K562 (cell line): ENCODE data around the gene ATP6V0A1. TPM values are rescaled to one million over a fixed set of nuclear protein-coding genes. Genes with fewer than 3 reads are reported as not detected.

ENCODE experiments used
- ATF4 ChIP-seq: fragments of 450-650 bp; formaldehyde crosslinking; IDR thresholded peaks from 2 replicates; pipeline ENCODE4 v1.4.0; 2022; ENCODE audit warnings: mild to moderate bottlenecking, moderate library complexity
- BDP1 ChIP-seq: IDR thresholded peaks from 3 replicates; pipeline ENCODE4 v1.6.1; 2011; ENCODE audit not compliant: insufficient read length, insufficient read depth
- CREB1 ChIP-seq, 2 experiments: sonication (generic) in 1 of 2; formaldehyde crosslinking in 1 of 2; IDR thresholded peaks; 2 replicates each; pipeline versions ENCODE4 v1.6.1 to v1.8.0; 2012 to 2022; ENCODE audit warnings: inconsistent platforms in 1 of 2, mild to moderate bottlenecking in 1 of 2, missing genetic modification reagents in 1 of 2, moderate library complexity in 1 of 2
- E2F1 ChIP-seq: sonication (generic); formaldehyde crosslinking; IDR thresholded peaks from 2 replicates; pipeline ENCODE4 v1.8.1; 2023; ENCODE audit warnings: mild to moderate bottlenecking, missing genetic modification reagents, moderate library complexity
- GATA2 ChIP-seq: sonication (generic); formaldehyde crosslinking; IDR thresholded peaks from 2 replicates; pipeline ENCODE4 v1.4.0; 2020; ENCODE audit warnings: mild to moderate bottlenecking, missing genetic modification reagents
- HDAC8 ChIP-seq: fragments of 450-650 bp; IDR thresholded peaks from 2 replicates; pipeline ENCODE4 v1.6.1; 2016; ENCODE audit warnings: mild to moderate bottlenecking, missing genetic modification characterization, moderate library complexity, missing compliant biosample characterization
- HMG20A ChIP-seq: fragments of 450-650 bp; formaldehyde crosslinking; conservative IDR thresholded peaks from 2 replicates; pipeline ENCODE4 v1.4.0; 2020; ENCODE audit warnings: mild to moderate bottlenecking, mixed read lengths
- KAT2B ChIP-seq: IDR thresholded peaks from one replicate; pipeline ENCODE4 v1.6.1; 2012; ENCODE audit warnings: low read depth, mild to moderate bottlenecking, control low read depth, inconsistent platforms, low read length, moderate library complexity
- NCOA6 ChIP-seq: fragments of 450-650 bp; IDR thresholded peaks from 2 replicates; pipeline ENCODE4 v1.6.1; 2017; ENCODE audit warnings: mild to moderate bottlenecking
- NCOR1 ChIP-seq: fragments of 450-650 bp; IDR thresholded peaks from 2 replicates; pipeline ENCODE4 v1.6.1; 2016; ENCODE audit warnings: mild to moderate bottlenecking, moderate library complexity
- PHB ChIP-seq: fragments of 250-450 bp; sonication (Bioruptor Pico); IDR thresholded peaks from 2 replicates; pipeline ENCODE4 v1.5.0; 2021
- PML ChIP-seq: IDR thresholded peaks from 2 replicates; pipeline ENCODE4 v1.6.1; 2012; ENCODE audit warnings: low read length, inconsistent platforms
- PRMT5 ChIP-seq: sonication (generic); formaldehyde crosslinking; IDR thresholded peaks from 2 replicates; pipeline ENCODE4 v1.5.0; 2020; ENCODE audit warnings: missing genetic modification reagents
- RAD51 ChIP-seq: fragments of 450-650 bp; IDR thresholded peaks from 2 replicates; pipeline ENCODE4 v1.7.1; 2016; ENCODE audit warnings: low read depth, mild to moderate bottlenecking, borderline replicate concordance
- SOX6 ChIP-seq: fragments of 450-650 bp; IDR thresholded peaks from 2 replicates; pipeline ENCODE4 v1.6.1; 2014; ENCODE audit warnings: mild to moderate bottlenecking
- SP2 ChIP-seq: IDR thresholded peaks from 2 replicates; pipeline ENCODE4 v1.6.1; 2011; ENCODE audit warnings: mild to moderate bottlenecking, low read depth, low read length, moderate library complexity; ENCODE audit not compliant: poor library complexity, severe bottlenecking; ENCODE audit errors: extremely low read depth
- SRSF1 ChIP-seq: fragments of 200-400 bp; formaldehyde crosslinking; IDR thresholded peaks from 2 replicates; pipeline ENCODE4 v1.6.1; 2017; ENCODE audit warnings: mild to moderate bottlenecking, low read depth, low read length, moderate library complexity
- TAF9B ChIP-seq: fragments of 450-650 bp; IDR thresholded peaks from 2 replicates; pipeline ENCODE4 v1.6.1; 2018; ENCODE audit warnings: mild to moderate bottlenecking; ENCODE audit not compliant: partially characterized antibody
- ZNF311 ChIP-seq: fragments of 250-450 bp; sonication (Bioruptor Pico); IDR thresholded peaks from 2 replicates; pipeline ENCODE4 v1.4.0; 2020; ENCODE audit warnings: mild to moderate bottlenecking, moderate library complexity
- ZNF449 ChIP-seq: fragments of 250-450 bp; sonication (Bioruptor Pico); IDR thresholded peaks from 2 replicates; pipeline ENCODE4 v1.8.0; 2022; ENCODE audit warnings: moderate library complexity, mild to moderate bottlenecking, inconsistent platforms
- ZNF766 ChIP-seq: fragments of 200-800 bp; sonication (Bioruptor generic); conservative IDR thresholded peaks from 2 replicates; pipeline ENCODE4 v1.6.1; 2016; ENCODE audit warnings: missing genetic modification characterization, missing compliant biosample characterization
- ZNF780A ChIP-seq: fragments of 250-450 bp; sonication (Bioruptor Pico); IDR thresholded peaks from 2 replicates; pipeline ENCODE4 v1.5.0; 2021; ENCODE audit warnings: mild to moderate bottlenecking
- polyA plus RNA-seq, 8 experiments: library from polyadenylated mRNA; depleted of rRNA in 4 of 8; stranded (reverse) in 5 of 8; unstranded in 3 of 8; fragments of >200 nt; fragmentation: Nextera tagmentation in 2 of 8; fragmentation: Illumina TruSeq in 1 of 8; extraction: Ambion mirVana in 2 of 8; extraction: Trizol in 1 of 8; gene quantifications; 2 replicates each; pipeline versions ENCODE4 v1.2.1 to v1.2.3, GENCODE V29; 2011 to 2014; ENCODE audit warnings: inconsistent platforms in 1 of 8, missing spikeins in 1 of 8
- total RNA-seq, 7 experiments: library from RNA; depleted of rRNA in 6 of 7; stranded (reverse); fragments of >200 nt in 6 of 7; fragmentation: Illumina TruSeq in 2 of 7; extraction: Trizol in 2 of 7; gene quantifications; 2 replicates each; pipeline versions ENCODE4 v1.2.1 to v1.2.3, GENCODE V29; 2011 to 2021; ENCODE audit warnings: low replicate concordance in 1 of 7
- TF ChIP-seq, protein P1 (sequence below): sonication (generic); formaldehyde crosslinking; IDR thresholded peaks from 2 replicates; pipeline ENCODE4 v1.8.0; 2022; ENCODE audit warnings: mild to moderate bottlenecking, low read depth, missing genetic modification reagents
- TF ChIP-seq, protein P2 (sequence below): sonication (generic); formaldehyde crosslinking; IDR thresholded peaks from 2 replicates; pipeline ENCODE4 v1.5.0; 2020; ENCODE audit warnings: missing genetic modification reagents

The ATP6V0A1 gene
- total and polyA plus RNA-seq, 9 of the 15 experiments (the other 6 are each of a cell fraction or from before 2014, with no cell fraction given), result 11.8 to 158 (median 75.5) TPM

GRCh38 chr17:42536048-42536371, 77.3 kb downstream of the ATP6V0A1 start, which contains the start of gene NAGLU (continued):
- no peak for TF ChIP-seq SRSF1
- TF ChIP-seq KAT2B, result no peak
- TF ChIP-seq NCOA6, result no peak
- TF ChIP-seq ZNF766 (CRISPR knock-in tag), result no peak
- TF ChIP-seq PRMT5 (CRISPR knock-in tag), result no peak
- no peak for TF ChIP-seq PML
- TF ChIP-seq SP2, result no peak
- no peak for TF ChIP-seq BDP1
- TF ChIP-seq GATA2, result no peak
- no peak for TF ChIP-seq PHB (CRISPR knock-in tag)
- TF ChIP-seq CREB1 (IDR thresholded peaks at IDR 0.05), result no peak
- no peak for TF ChIP-seq CREB1 (CRISPR knock-in tag; IDR thresholded peaks at IDR 0.05)
- TF ChIP-seq, protein P1, sequence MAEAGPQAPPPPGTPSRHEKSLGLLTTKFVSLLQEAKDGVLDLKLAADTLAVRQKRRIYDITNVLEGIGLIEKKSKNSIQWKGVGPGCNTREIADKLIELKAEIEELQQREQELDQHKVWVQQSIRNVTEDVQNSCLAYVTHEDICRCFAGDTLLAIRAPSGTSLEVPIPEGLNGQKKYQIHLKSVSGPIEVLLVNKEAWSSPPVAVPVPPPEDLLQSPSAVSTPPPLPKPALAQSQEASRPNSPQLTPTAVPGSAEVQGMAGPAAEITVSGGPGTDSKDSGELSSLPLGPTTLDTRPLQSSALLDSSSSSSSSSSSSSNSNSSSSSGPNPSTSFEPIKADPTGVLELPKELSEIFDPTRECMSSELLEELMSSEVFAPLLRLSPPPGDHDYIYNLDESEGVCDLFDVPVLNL (CRISPR knock-in tag), result no peak
- TF ChIP-seq RAD51, result peak; percentile 93
- TF ChIP-seq ATF4 (CRISPR knock-in tag), result no peak
- TF ChIP-seq E2F1, result no peak
- no peak for TF ChIP-seq ZNF311 (CRISPR knock-in tag)
- peak; percentile 30 for TF ChIP-seq TAF9B
- TF ChIP-seq, protein P2, sequence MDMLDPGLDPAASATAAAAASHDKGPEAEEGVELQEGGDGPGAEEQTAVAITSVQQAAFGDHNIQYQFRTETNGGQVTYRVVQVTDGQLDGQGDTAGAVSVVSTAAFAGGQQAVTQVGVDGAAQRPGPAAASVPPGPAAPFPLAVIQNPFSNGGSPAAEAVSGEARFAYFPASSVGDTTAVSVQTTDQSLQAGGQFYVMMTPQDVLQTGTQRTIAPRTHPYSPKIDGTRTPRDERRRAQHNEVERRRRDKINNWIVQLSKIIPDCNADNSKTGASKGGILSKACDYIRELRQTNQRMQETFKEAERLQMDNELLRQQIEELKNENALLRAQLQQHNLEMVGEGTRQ (CRISPR knock-in tag), result peak; percentile 98
- TF ChIP-seq HMG20A (CRISPR knock-in tag), result no peak
- TF ChIP-seq HDAC8 (tag), result no peak
- peak; percentile 24; the same call in 1 of the 2 replicates for TF ChIP-seq SOX6
- TF ChIP-seq NCOR1, result 0 out of 2 replicates have a peak, but pooled peaks have one; percentile 2
- no peak for TF ChIP-seq ZNF780A (CRISPR knock-in tag)
- TF ChIP-seq ZNF449, result no peak
